HG02840 (cell line): Measurements from ENCODE around the gene MSS51.

Experiments
- ATAC-seq: cut with Tn5 transposase; IDR thresholded peaks from one replicate; pipeline ENCODE4 v1.9.1; 2021; ENCODE audit warnings: mild to moderate bottlenecking, moderate library complexity, moderate number of reproducible peaks; ENCODE audit not compliant: unreplicated experiment, low FRiP score

MSS51 gene

DNA sequence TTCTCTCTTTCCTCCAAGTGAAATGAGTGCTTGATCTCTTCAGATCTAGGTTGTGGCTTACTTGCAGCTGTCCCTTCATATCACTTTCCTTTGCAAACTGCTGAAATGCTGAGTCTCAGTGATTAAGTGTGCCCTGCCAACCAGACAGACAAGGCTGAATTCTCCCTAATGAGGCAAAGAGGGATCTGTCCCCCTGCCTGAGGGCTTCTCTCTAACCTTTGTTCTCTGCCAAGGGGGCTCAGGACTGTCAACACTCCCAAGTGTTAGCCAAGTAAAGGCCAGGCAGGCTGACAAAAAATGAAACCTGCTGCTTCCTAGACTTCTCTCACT lies at the start of gene MSS51:
MSS51 (minus strand) TSS at position 24 of the 330 bp plus-strand sequence. CDS start 5,277 bp downstream, outside the sequence.
- no peak for ATAC-seq

- ATAC-seq = no peak
Observed at GRCh38 chr10:73480158-73480557, 46.8 kb upstream of the MSS51 start.

DNA sequence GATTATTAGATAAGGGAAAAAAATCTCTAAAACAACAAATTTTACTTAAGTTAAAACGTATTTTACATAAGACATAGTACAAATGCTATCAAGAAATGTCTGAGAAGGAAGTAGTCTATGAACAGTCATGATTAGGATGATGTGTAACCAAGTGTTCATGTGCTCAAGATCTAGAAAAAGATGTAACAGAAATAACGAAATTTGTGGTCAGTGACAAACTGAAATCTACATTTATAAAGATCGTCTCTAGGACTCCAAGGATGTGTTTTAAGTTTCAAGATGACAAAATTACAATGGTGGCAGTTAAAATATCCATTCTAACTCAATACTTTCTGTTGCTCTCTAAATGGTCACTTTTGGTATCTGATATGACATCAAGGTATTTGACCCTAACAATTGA lies 45.3 kb upstream of the MSS51 start:
- ATAC-seq = no peak

DNA sequence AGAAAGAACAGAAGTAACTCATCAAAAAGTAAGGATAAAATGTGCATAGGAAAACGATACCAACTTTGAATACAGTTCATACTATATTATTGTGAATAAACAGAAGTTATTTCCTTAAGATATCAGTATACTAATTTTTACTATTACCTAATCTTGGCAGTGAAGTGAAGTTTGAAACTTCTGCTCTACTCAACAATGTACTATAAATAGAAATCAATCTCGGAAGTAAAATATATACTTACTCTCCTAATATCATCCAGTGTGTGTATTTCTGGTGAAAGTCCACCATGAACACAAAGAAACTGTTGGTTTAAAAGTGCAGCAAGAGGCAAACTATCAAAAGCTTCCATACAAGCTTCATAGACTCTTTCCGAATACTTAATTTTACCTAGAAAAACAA lies 37.9 kb upstream of the MSS51 start:
- ATAC-seq = no peak

- no peak for ATAC-seq
Observed at GRCh38 chr10:73469579-73469978, 36.2 kb upstream of the MSS51 start.

GRCh38 chr10:73467206-73467605 lies 33.8 kb upstream of the MSS51 start:
- no peak for ATAC-seq

- no peak for ATAC-seq
Observed at GRCh38 chr10:73465978-73466726, 32.8 kb upstream of the MSS51 start.

- ATAC-seq = no peak
Observed at GRCh38 chr10:73460897-73461296, 27.5 kb upstream of the MSS51 start.

DNA sequence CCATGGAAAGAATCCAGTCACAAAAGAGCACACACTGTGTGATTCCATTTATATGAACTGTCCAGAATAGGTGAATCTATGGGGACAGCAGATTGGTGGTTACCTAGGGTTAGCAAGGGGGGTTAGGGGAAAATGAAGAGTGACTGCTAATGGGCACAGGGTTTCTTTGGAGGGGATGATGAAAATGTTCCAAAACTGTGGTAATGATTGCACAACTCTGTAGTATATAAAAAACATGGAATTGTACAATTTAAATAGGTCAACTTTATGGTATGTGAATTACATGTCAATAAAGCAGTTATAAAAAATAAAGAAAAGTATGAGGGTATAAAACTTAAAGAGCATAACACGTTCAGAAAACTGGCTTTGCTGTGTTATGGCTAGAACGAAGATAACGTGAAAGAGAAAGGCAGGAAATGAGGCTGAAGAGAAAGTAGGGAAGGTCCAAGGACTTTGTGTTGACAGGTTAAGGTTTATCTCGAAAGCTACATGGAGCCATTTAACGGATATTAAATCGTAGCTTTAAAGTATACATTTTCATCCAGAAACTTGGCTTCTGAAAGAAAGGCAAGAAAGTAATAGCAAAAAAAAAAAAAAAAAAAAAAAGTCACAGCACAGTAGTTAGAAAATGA lies 26.4 kb upstream of the MSS51 start:
- ATAC-seq = no peak

GRCh38 chr10:73456187-73456890 lies 23.0 kb upstream of the MSS51 start:
- ATAC-seq = no peak

DNA sequence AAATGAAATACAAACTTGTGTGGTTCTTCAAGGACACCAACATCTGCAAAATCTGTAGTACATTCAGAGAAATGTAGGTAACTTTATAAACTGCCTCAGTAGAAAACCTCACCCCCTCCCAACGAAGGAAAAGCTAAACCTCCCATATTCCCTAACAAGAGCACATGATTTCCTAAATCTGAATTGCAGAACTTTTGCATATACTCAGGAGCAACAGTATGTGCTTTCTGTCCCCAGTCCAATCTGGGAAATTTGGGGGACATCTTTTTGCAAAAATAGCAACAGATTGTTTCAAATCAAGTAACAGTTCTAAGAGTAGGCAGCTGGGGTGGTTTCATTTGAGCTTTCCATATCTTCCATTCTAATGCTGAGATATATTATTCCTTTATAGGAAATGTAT lies 15.8 kb upstream of the MSS51 start:
- no peak for ATAC-seq

DNA sequence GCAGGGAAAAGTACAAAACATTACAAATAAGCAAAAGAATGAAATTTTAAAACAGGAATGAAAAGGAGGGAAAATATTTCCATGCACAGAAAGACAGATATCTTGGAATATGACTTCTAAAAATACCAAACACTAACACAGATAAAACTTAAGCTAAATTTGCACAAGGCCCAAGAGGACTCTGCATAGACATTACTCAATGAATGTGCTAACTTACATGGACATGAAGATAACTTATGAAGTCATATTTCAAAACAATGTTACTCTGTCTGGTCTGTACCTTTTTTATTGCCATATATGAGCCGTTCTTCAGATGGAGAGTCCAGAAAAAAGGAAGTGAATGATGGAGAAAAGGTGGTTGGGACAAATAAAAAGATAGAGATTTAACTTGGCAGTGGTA lies 15.0 kb upstream of the MSS51 start:
- ATAC-seq = no peak

GRCh38 chr10:73446926-73447325 lies 13.6 kb upstream of the MSS51 start:
- no peak for ATAC-seq

DNA sequence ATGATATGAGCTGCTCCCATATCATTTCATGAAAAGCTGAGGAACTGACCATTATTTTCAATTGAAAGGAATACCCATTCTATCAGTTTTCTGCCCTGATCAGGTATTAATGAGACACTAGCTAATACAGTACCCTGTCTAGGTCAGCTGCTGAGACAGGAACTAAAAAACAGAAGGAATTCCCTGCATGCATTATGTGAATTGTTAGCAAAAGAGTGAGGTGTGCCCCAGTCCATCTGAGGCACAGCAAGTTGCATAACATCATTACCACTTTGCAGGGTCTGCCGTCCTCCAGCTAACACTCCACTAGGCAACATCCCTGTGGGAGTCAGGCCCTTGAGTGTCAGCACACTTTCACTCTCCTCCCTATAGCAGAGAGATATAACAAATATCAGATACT lies 11.1 kb upstream of the MSS51 start:
- no peak for ATAC-seq

- no peak for ATAC-seq
Observed at GRCh38 chr10:73439605-73440312, 6.4 kb upstream of the MSS51 start.

DNA sequence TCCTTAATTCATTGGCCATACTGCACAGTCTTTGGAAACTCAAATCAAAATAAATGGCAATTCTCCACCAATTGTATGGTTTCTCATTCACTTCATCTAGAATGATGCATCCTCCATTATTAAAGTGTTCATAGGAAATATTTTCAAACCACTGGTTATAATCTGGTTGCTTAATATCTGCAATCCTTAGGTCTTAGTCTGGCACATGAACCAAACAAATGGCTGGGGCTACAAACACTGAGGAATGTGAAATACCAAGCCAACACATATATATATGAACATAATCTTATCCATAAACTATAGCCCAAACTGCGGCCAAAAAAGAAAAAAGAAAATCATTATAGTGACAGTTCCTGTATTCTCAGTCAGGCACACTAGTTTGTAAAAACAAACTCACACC lies 5.7 kb upstream of the MSS51 start:
- ATAC-seq = no peak

- no peak for ATAC-seq
Observed at GRCh38 chr10:73432646-73433537, 469 bp downstream of the MSS51 start.

DNA sequence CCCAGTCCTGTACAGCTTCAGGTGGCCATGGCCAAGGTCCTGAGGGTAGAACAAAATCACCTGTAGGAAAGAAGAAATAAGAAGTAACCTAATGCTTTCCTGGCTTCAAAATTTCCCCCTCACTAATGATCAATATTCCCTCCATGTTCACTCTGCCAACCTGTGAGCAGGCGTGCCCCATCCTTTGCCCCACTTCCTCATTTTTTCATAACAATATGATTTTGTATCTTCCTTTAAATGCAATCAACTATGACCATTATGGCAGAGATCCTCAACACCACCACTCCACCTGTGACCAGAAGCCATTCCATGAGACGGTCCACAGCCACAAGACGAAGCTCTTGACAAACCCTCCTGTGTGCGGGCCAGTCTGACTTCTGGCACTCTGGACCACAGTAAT lies 7.0 kb downstream of the MSS51 start:
- no peak for ATAC-seq

GRCh38 chr10:73424478-73424877 lies 8.9 kb downstream of the MSS51 start:
- no peak for ATAC-seq

- no peak for ATAC-seq
Observed at GRCh38 chr10:73423309-73423708, 10.1 kb downstream of the MSS51 start.
